Upper lobe of left lung (tissue), 4 donors: ENCODE measurements around the gene LRIT2.

ENCODE experiments used
- CTCF ChIP-seq, 6 experiments: fragments of 450-650 bp in 4 of 6; fragments of 200-600 bp in 2 of 6; sonication (generic) in 2 of 6; IDR thresholded peaks; one replicate each; pipeline ENCODE4 v1.5.1; 2016 to 2019; ENCODE audit warnings: antibody characterized with exemption in 6 of 6
- EP300 ChIP-seq, 4 donors: sonication (generic); formaldehyde crosslinking; IDR thresholded peaks; one replicate each; pipeline ENCODE4 v1.5.1; 2017; ENCODE audit warnings: antibody characterized with exemption in 4 of 4, control low read depth in 2 of 4

- no peak for TF ChIP-seq EP300 (IDR thresholded peaks at IDR 0.05)
- no peak for TF ChIP-seq CTCF (IDR thresholded peaks at IDR 0.05)
These were observed 36.0 kb upstream of the LRIT2 start for GRCh38 chr10:84261236-84261915.
